K562 (cell line): ENCODE results near the gene ATP5F1D. TPM values are rescaled to one million over a fixed set of nuclear protein-coding genes. Genes with fewer than 3 reads are reported as not detected.

Source experiments
- ATAC-seq: fragments of 200-7000 bp; cut with Tn5 transposase; 3 replicates; pipeline ENCODE4 v1.9.1; 2020; ENCODE audit warnings: moderate library complexity
- BruUV-seq: library from RNA; stranded (reverse); fragments of 400-500 nt; replicated peaks from 2 replicates; lab custom pipeline; 2021; lab: Mats Ljungman, UMichigan
- CTCF ChIA-PET: fragments of 300-600 bp; formaldehyde crosslinking; extraction: SDS; loops from one replicate; lab custom pipeline; 2021; ENCODE audit warnings: low intra/inter-chr PET ratio; lab: Yijun Ruan, JAX
- POLR2A ChIA-PET: fragments of 300-600, 350-650 bp; sonication (Branson Sonifier 250); formaldehyde crosslinking; extraction: SDS; loops from one replicate; lab custom pipeline; 2021; ENCODE audit warnings: antibody characterized with exemption, inconsistent platforms; lab: Yijun Ruan, JAX
- DNase-seq, 4 experiments: peaks; one replicate each; pipeline versions ENCODE4 v3.0.0 to v3.0.0-alpha.2; 2011 to 2018; ENCODE audit warnings: low spot score in 3 of 4, mixed read lengths in 3 of 4; ENCODE audit errors: extremely low read depth in 1 of 4
- FAIRE-seq: peaks from 2 replicates; lab custom pipeline; 2011; peaks lifted over from hg19 to GRCh38; lab: Jason Lieb, UNC
- H2AFZ ChIP-seq: 2 replicates; pipeline ENCODE4 v1.6.0; 2011; ENCODE audit warnings: low read depth, low read length, control low read depth, inconsistent platforms
- H3K27ac ChIP-seq: fragments of 200-600 bp; 3 replicates; pipeline ENCODE4 v1.8.0; 2011; ENCODE audit warnings: low read depth, mild to moderate bottlenecking, control low read depth, inconsistent platforms, low read length, moderate library complexity, mixed read lengths; ENCODE audit errors: extremely low read depth
- H3K27me3 ChIP-seq, 2 experiments: fragments of 300-600 bp in 1 of 2; 2 replicates in 1 of 2; 3 replicates in 1 of 2; pipeline versions ENCODE4 v1.6.0 to v1.8.0; 2011; ENCODE audit warnings: inconsistent platforms in 2 of 2, low read length in 2 of 2, mild to moderate bottlenecking in 1 of 2, mixed read lengths in 1 of 2, moderate library complexity in 1 of 2; ENCODE audit not compliant: control insufficient read depth in 2 of 2, insufficient read depth in 2 of 2
- H3K36me3 ChIP-seq: fragments of 300-600 bp; 3 replicates; pipeline ENCODE4 v1.8.0; 2011; ENCODE audit warnings: mild to moderate bottlenecking, low read length, inconsistent platforms; ENCODE audit not compliant: control insufficient read depth, insufficient read depth
- H3K4me1 ChIP-seq, 2 experiments: fragments of 200-600 bp in 1 of 2; replicated peaks in 1 of 2; 2 replicates in 1 of 2; 3 replicates in 1 of 2; pipeline versions ENCODE4 v1.5.1 to v1.8.0; 2011; ENCODE audit warnings: inconsistent platforms in 2 of 2, low read length in 2 of 2, mild to moderate bottlenecking in 1 of 2, mixed read lengths in 1 of 2, moderate library complexity in 1 of 2; ENCODE audit not compliant: control insufficient read depth in 2 of 2, insufficient read depth in 2 of 2
- H3K4me2 ChIP-seq: 2 replicates; pipeline ENCODE4 v1.6.1; 2011; ENCODE audit warnings: low read length, control low read depth, inconsistent platforms, mixed read lengths; ENCODE audit not compliant: insufficient read depth
- H3K4me3 ChIP-seq: fragments of 200-600 bp; sonication (generic), shearing (Covaris generic); 2 replicates; pipeline ENCODE4 v1.5.1; 2016; ENCODE audit warnings: control low read depth, inconsistent platforms
- H3K79me2 ChIP-seq: fragments of 200-600 bp; 3 replicates; pipeline ENCODE4 v1.8.0; 2011; ENCODE audit warnings: low read length, inconsistent platforms; ENCODE audit not compliant: control insufficient read depth, insufficient read depth
- H3K9ac ChIP-seq, 2 experiments: 2 replicates each; pipeline versions ENCODE4 v1.6.0 to v1.6.1; 2011; ENCODE audit warnings: low read depth in 2 of 2, low read length in 2 of 2, control low read depth in 1 of 2, inconsistent platforms in 1 of 2, mild to moderate bottlenecking in 1 of 2, mixed read lengths in 1 of 2; ENCODE audit not compliant: insufficient read depth in 1 of 2
- H3K9me1 ChIP-seq: one replicate; pipeline ENCODE4 v1.6.0; 2011; ENCODE audit warnings: inconsistent platforms, mild to moderate bottlenecking, low read length, moderate library complexity; ENCODE audit not compliant: control insufficient read depth, insufficient read depth
- H3K9me3 ChIP-seq: replicated peaks from 2 replicates; pipeline ENCODE4 v1.5.1; 2011; ENCODE audit warnings: low read depth, low read length, inconsistent platforms; ENCODE audit not compliant: control insufficient read depth, insufficient read depth
- H4K20me1 ChIP-seq: replicated peaks from 2 replicates; pipeline ENCODE4 v1.6.1; 2011; ENCODE audit warnings: low read length, inconsistent platforms, mixed read lengths; ENCODE audit not compliant: control insufficient read depth, insufficient read depth
- E2F1 ChIP-seq: sonication (generic); formaldehyde crosslinking; IDR thresholded peaks from 2 replicates; pipeline ENCODE4 v1.8.1; 2023; ENCODE audit warnings: mild to moderate bottlenecking, missing genetic modification reagents, moderate library complexity
- LEF1 ChIP-seq: fragments of 450-650 bp; IDR thresholded peaks from 2 replicates; pipeline ENCODE4 v1.6.1; 2016; ENCODE audit warnings: mild to moderate bottlenecking
- MGA ChIP-seq: fragments of 450-650 bp; IDR thresholded peaks from 2 replicates; pipeline ENCODE4 v1.6.1; 2016; ENCODE audit warnings: mild to moderate bottlenecking, moderate library complexity
- PTRF ChIP-seq: fragments of 450-650 bp; IDR thresholded peaks from 2 replicates; pipeline ENCODE4 v1.6.1; 2016; ENCODE audit warnings: mild to moderate bottlenecking, missing genetic modification characterization, missing compliant biosample characterization
- ZNF740 ChIP-seq, 3 experiments: fragments of 200-800 bp in 1 of 3; sonication (Bioruptor generic) in 1 of 3; sonication (generic) in 1 of 3; formaldehyde crosslinking in 1 of 3; IDR thresholded peaks; 2 replicates each; pipeline versions ENCODE4 v1.6.1 to v1.8.0; 2016 to 2022; ENCODE audit warnings: mild to moderate bottlenecking in 2 of 3, missing compliant biosample characterization in 2 of 3, missing genetic modification characterization in 2 of 3, missing genetic modification reagents in 1 of 3
- WGBS: fragments of 100-300 bp; shearing (Covaris generic); methylation state at CpG from one replicate; pipeline ENCODE4 v1.1.6; 2016; ENCODE audit warnings: low coverage, mixed read lengths; ENCODE audit not compliant: insufficient coverage; ENCODE audit errors: missing lambda C conversion rate; 5-methylcytosine and 5-hydroxymethylcytosine counted together
- in situ Hi-C: fragments of 300-500 bp; cut with MboI; formaldehyde crosslinking; loops from 4 replicates; pipeline ENCODE4 v1.15.0; 2018; ENCODE audit warnings: inconsistent platforms, mixed read lengths
- intact Hi-C: fragments of 100-400 bp; cut with micrococcal nuclease; formaldehyde crosslinking; loops from 2 replicates; pipeline ENCODE4 v1.14.2; 2022
- polyA plus RNA-seq, 8 experiments: library from polyadenylated mRNA; depleted of rRNA in 4 of 8; stranded (reverse) in 5 of 8; unstranded in 3 of 8; fragments of >200 nt; fragmentation: Nextera tagmentation in 2 of 8; fragmentation: Illumina TruSeq in 1 of 8; extraction: Ambion mirVana in 2 of 8; extraction: Trizol in 1 of 8; gene quantifications; 2 replicates each; pipeline versions ENCODE4 v1.2.1 to v1.2.3, GENCODE V29; 2011 to 2014; ENCODE audit warnings: inconsistent platforms in 1 of 8, missing spikeins in 1 of 8
- total RNA-seq, 7 experiments: library from RNA; depleted of rRNA in 6 of 7; stranded (reverse); fragments of >200 nt in 6 of 7; fragmentation: Illumina TruSeq in 2 of 7; extraction: Trizol in 2 of 7; gene quantifications; 2 replicates each; pipeline versions ENCODE4 v1.2.1 to v1.2.3, GENCODE V29; 2011 to 2021; ENCODE audit warnings: low replicate concordance in 1 of 7

Gene ATP5F1D
- total and polyA plus RNA-seq, 9 of the 15 experiments (the other 6 are each of a cell fraction or from before 2014, with no cell fraction given), result 3.9 to 409 (median 36.8) TPM

GRCh38 chr19:1257475-1258162 is 16.1 kb downstream of the ATP5F1D start:
- H2AFZ ChIP-seq, result no peak overlapping the region
- CTCF ChIA-PET, result no interaction called here
- no peak for DNase-seq
- peak overlapping the region; percentile 43; the same call in 1 of the 3 replicates for H3K27ac ChIP-seq
- peaks cover 54% of the 10 kb centered on the region for H3K79me2 ChIP-seq
- intact Hi-C loops, result no loop called here
- H3K4me1 ChIP-seq, result peaks cover 62 to 100% of the 10 kb centered on the region in 2 experiments
- no peaks in the 10 kb centered on the region for H3K9me3 ChIP-seq
- H3K4me3 ChIP-seq, result no peak overlapping the region
- BruUV-seq, result no TSS peak
- in situ Hi-C loops, result no loop called here
- POLR2A ChIA-PET, result interaction anchor here (1.0 to 7.8 kb wide), 3 partner anchors 9 to 14 kb away, joined by 3 to 88 read pairs (median 8); partner anchors contain the start of gene CIRBP
- H3K36me3 ChIP-seq, result peaks cover 53% of the 10 kb centered on the region; the same call in 2 of the 3 replicates
- H3K9me1 ChIP-seq, result no peaks in the 10 kb centered on the region
- H3K4me2 ChIP-seq, result no peak overlapping the region
- no peak for ATAC-seq
- 0 out of 2 replicates have a peak, but pooled peaks cover 7% of the 10 kb centered on the region for H4K20me1 ChIP-seq
- FAIRE-seq, result peak; percentile 23
- no peaks in the 10 kb centered on the region for H3K27me3 ChIP-seq
- WGBS, result 57% methylated on average over 10 of the region's 23 CpGs
- H3K9ac ChIP-seq, result peak overlapping the region in 1 of 2 experiments; percentile 31; a peak in 1 of 4 replicates
- TF ChIP-seq LEF1 (no peak), ZNF740 (CRISPR knock-in tag; IDR thresholded peaks at IDR 0.05) (peak; percentile 82; the same call in 1 of the 2 replicates), ZNF740 (tag; IDR thresholded peaks at IDR 0.05) (no peak; a peak in 1 of 4 replicates), MGA (no peak), E2F1 (CRISPR knock-in tag) (no peak), PTRF (tag) (no peak)
